D721Med (cell line): ENCODE measurements around the gene GBX2.

Experiments
- DNase-seq: peaks from one replicate; pipeline ENCODE4 v3.0.0; 2011; ENCODE audit warnings: low spot score; ENCODE audit not compliant: insufficient read length
- FAIRE-seq: peaks from 2 replicates; lab custom pipeline; 2011; peaks lifted over from hg19 to GRCh38; lab: Jason Lieb, UNC
- CTCF ChIP-seq: IDR thresholded peaks from 2 replicates; pipeline ENCODE4 v1.5.1; 2012; ENCODE audit warnings: mild to moderate bottlenecking, control low read depth; ENCODE audit not compliant: insufficient read depth; ENCODE audit errors: missing control alignments

The GBX2 gene

DNA sequence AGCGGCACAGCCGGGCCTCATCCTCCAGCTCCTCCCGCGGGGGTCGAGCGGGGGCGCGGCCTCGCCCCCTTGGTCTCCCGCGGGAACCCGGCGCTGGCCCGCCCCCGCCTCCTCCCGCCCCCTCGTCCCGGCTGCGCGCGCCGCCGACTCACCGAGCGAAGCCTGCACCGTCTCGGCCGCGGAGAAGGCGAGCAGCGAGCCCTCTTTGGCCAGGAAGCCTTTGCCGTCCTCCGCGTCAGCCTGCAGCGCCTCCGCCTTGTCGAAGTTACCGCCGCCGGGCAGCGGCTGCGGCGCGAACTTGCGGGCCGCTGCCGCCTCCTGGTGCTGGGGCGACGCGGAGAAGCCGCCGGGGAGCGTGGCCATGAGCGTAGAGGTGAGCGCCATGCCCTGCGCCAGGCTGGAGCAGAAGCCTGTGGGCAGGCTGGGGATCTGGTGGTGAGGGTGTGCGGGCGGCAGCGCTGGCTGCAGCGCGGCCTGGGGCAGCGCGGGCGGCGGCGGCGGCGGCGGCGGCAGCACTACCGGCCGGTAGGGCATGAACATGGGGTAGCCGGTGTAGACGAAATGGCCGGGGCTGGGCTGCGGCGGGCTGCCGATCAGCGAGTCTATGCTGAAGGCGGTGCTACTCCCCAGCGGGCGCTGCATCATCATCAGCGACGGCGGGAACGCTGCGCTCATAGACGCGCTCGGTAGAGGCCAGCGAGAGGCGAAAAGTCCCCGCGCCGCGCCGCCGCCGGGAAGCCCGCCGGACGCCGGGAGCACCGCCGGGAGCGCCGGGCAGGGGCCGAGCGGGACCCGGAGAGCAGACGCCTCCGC lies 683 bp downstream of the GBX2 start:
- TF ChIP-seq CTCF, result no peak
- FAIRE-seq (no peak), DNase-seq (no peak)

DNA sequence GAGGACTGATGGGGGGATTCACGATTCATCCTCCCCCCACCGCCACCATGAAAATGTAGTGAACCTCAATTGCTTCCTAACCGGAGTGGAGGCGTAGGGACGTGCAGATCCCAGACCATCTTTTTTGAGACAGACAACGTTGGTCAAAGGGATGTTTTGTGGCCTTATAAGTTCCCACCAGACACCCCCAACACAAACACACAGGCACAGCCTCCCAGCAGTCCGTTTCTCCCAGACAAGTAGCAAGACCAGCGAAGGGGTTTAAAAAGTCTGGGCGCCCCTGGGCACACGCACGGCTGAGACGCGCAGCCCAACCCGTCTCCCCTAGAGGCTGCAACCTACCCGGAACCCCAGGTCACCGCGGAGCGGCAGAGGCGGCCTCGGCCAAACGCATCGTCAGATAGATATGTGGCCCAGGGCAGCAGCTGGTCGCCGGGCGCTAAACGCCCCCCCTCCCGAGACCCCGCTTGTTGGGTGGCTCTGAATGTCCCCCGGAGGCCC lies 1.3 kb downstream of the GBX2 start:
- FAIRE-seq (no peak), DNase-seq (no peak)
- TF ChIP-seq CTCF, result no peak

DNA sequence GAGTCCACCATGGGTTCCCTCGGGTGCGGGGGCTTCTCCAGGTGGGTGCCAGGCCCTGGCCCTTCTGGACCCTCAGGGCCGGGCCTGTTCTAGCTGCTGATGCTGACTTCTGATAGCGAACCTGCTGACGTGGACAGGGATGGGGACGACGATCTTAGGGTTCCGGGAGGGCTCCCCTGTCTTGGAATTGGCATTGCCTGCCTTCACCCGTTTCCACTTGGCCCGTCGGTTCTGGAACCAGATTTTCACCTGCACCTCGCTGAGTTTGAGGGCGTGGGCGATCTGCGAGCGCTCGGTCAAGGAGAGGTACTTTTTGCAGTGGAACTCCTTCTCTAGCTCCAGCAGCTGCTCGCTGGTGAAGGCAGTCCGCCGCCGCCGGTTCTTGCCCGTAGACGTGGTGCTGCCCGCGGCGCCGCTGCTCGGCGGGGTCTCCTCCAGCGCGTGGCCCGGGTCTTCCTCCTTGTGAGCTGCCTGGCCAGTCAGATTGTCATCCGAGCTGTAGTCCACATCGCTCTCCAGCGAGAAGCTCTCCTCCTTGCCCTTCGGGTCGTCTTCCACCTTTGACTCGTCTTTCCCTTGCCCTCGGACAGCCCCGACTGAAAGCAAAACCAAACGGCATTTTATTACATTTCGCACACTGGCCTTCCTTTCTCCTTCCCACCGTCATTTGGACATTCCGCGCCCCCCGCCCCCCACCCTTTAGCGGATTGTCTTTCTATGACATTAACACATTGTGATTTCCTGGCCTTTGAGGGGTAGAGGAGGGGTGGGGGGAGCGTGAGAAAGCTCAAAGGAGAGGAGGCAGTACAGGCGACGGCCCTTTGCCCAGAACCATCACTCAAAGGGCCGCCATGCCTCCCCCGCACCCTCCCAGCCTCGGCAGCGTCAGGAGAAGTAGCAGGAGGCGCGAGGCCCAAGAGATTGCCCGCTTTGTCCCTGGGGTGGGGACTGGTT lies 2.1 kb downstream of the GBX2 start:
- DNase-seq, result no peak
- no peak for TF ChIP-seq CTCF
- FAIRE-seq, result no peak

DNA sequence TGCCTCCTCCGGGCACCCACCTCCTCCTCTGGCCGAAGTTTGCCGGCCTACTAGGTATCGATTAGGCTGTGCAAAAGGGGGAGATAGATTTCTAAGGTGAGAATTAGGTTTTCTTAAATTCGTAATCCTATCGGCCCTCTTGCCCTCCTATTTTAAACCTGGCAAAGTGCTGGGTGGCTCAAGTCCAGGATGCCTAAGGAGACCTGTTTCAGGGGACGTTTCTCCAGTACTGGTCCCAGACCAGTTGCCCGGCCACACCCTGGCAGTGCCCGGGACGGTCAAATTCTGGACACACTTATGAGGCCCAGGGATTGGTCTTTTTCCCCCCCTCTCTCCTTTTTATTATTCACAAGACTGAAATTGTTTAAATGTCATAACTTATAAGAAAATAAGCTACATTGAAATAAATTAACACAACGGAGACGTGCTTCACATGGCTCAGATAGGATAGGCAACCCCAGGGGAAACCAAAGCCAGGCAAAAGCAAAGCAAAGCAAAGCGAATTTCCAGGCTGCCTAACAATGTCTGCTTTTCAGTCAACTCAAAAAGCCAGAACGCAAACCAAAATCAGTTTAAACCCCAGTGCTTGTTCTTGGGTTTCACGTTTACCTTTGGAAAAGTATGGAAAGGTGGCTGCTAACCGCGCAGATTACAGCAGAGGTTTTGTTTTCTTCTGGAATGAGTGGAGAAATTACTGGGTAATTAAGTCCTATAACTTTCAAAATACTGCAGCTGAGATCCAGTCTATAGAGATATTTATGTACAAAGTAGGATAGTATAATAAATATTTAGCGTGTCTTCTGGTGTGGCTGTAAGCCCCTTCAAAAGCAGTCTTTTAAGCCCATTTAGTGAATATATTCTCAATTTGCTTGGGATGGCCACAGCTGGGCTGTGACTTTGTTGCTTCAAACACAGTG lies 3.0 kb downstream of the GBX2 start:
- DNase-seq (no peak), FAIRE-seq (no peak)
- TF ChIP-seq CTCF, result no peak

- DNase-seq, result no peak
- no peak for FAIRE-seq
- no peak for TF ChIP-seq CTCF
Measured at GRCh38 chr2:236164201-236164924, 3.8 kb downstream of the GBX2 start.
